ENCODE data around the gene SSTR4. TPM values are rescaled to one million over a fixed set of nuclear protein-coding genes. Genes with fewer than 3 reads are reported as not detected.

The SSTR4 gene
- total RNA-seq, 1 donor from 2014 or later: not detected

- peaks cover 22% of the 10 kb centered on the region for H3K4me1 Mint-ChIP-seq
- H3K9me3 Mint-ChIP-seq: no peaks in the 10 kb centered on the region
- peaks cover 6% of the 10 kb centered on the region for H3K27me3 Mint-ChIP-seq
- peak within 1 kb of the TSS; percentile 74 for H3K4me3 Mint-ChIP-seq
- intact Hi-C loops (cut with micrococcal nuclease): loop anchor here (2.0 kb wide), 1 partner anchor 63 kb away; no protein-coding TSS in a partner anchor
- H3K36me3 Mint-ChIP-seq (ENCODE audit: low read depth): no peaks in the 10 kb centered on the region
- H3K27ac Mint-ChIP-seq: peak within 1 kb of the TSS; percentile 88
- DNase-seq: peak; percentile 83
Measured at GRCh38 chr20:23086056-23086566, 51.0 kb downstream of the SSTR4 start, which contains the start of gene CD93. CD93 (minus strand) TSS chr20:23086324; CDS start chr20:23086192, 132 bp downstream.

GRCh38 chr20:23086931-23087411 lies 51.9 kb downstream of the SSTR4 start:
- Mint-ChIP-seq H3K4me1 (peaks cover 20% of the 10 kb centered on the region), H3K4me3 (peak overlapping the region; percentile 74), H3K9me3 (no peaks in the 10 kb centered on the region), H3K27ac (no peak overlapping the region), H3K36me3 (ENCODE audit: low read depth) (no peaks in the 10 kb centered on the region), H3K27me3 (peaks cover 4% of the 10 kb centered on the region)
- intact Hi-C loops (cut with micrococcal nuclease): loop anchor here (2.0 kb wide), 1 partner anchor 62 kb away; no protein-coding TSS in a partner anchor
- DNase-seq: no peak

GRCh38 chr20:23087587-23088251 lies 52.6 kb downstream of the SSTR4 start:
- intact Hi-C loops (cut with micrococcal nuclease): loop anchor here (2.0 kb wide), 1 partner anchor 61 kb away; no protein-coding TSS in a partner anchor
- Mint-ChIP-seq H3K27me3 (peaks cover 4% of the 10 kb centered on the region), H3K27ac (no peak overlapping the region), H3K36me3 (ENCODE audit: low read depth) (no peaks in the 10 kb centered on the region), H3K4me1 (peaks cover 17% of the 10 kb centered on the region), H3K4me3 (no peak overlapping the region), H3K9me3 (no peaks in the 10 kb centered on the region)
- DNase-seq: no peak

Other genes starting within 250 kb of the SSTR4 start
- not detected in 2 replicates for gene THBD, start 14.4 kb downstream of the SSTR4 start, total RNA-seq
- gene CD93, start 51.0 kb downstream of the SSTR4 start, total RNA-seq: 1.5 and 1.7 TPM in 2 replicates